BLaER1 treated with 17β-estradiol and CSF1 and Interleukin-3, amounts not matched to agents 10 nM and 100 nM (cell line): ENCODE data around the gene RASGRP2.

Source experiments
- H3K27ac ChIP-seq, 11 experiments: shearing (Covaris generic); formaldehyde crosslinking; 2 replicates each; pipeline ENCODE4 v1.8.1; 2022
- H3K27me3 ChIP-seq, 11 experiments: shearing (Covaris generic); formaldehyde crosslinking; 2 replicates each; pipeline ENCODE4 v1.8.1; 2022
- H3K36me3 ChIP-seq, 11 experiments: shearing (Covaris generic); formaldehyde crosslinking; 2 replicates each; pipeline ENCODE4 v1.8.1; 2022
- H3K4me1 ChIP-seq, 10 experiments: shearing (Covaris generic); formaldehyde crosslinking; 2 replicates each; pipeline ENCODE4 v1.8.1; 2022
- H3K4me2 ChIP-seq, 11 experiments: shearing (Covaris generic); formaldehyde crosslinking; 2 replicates each; pipeline ENCODE4 v1.8.1; 2022
- H3K4me3 ChIP-seq, 10 experiments: shearing (Covaris generic); formaldehyde crosslinking; 2 replicates each; pipeline ENCODE4 v1.8.1; 2022
- H3K9ac ChIP-seq, 11 experiments: shearing (Covaris generic); formaldehyde crosslinking; 2 replicates each; pipeline ENCODE4 v1.8.1; 2022
- H3K9me3 ChIP-seq, 11 experiments: shearing (Covaris generic); formaldehyde crosslinking; replicated peaks in 1 of 11; 2 replicates each; pipeline ENCODE4 v1.8.1; 2022
- H4K20me1 ChIP-seq, 11 experiments: shearing (Covaris generic); formaldehyde crosslinking; 2 replicates each; pipeline ENCODE4 v1.8.1; 2022
- Cebpa-rat ChIP-seq, 11 experiments: shearing (Covaris generic); IDR thresholded peaks; 2 replicates each; pipeline ENCODE4 v1.8.1; 2022

Gene RASGRP2

GRCh38 chr11:64742889-64743590 is 902 bp downstream of the RASGRP2 start:
- Histone ChIP-seq H3K4me3 (peak overlapping the region; percentile 67 to 91 (median 74)), H3K4me1 (peaks cover 34 to 63% (median 55%) of the 10 kb centered on the region in 10 experiments), H3K9me3 (no peaks in the 10 kb centered on the region), H3K36me3 (peaks cover 3 to 41% (median 32%) of the 10 kb centered on the region in 11 experiments; a peak in 21 of 22 replicates), H3K27ac (peak overlapping the region; percentile 53 to 100 (median 99); a peak in 21 of 22 replicates), H3K9ac (peak overlapping the region; percentile 81 to 97 (median 93)), H3K4me2 (peak overlapping the region; percentile 89 to 100 (median 98)), H3K27me3 (no peaks in the 10 kb centered on the region), H4K20me1 (peaks cover 0 to 44% (median 30%) of the 10 kb centered on the region in 11 experiments; a peak in 16 of 22 replicates)
- peak in 8 of 11 experiments; percentile 35 to 85 (median 76); a peak in 12 of 22 replicates for TF ChIP-seq Cebpa-rat (IDR thresholded peaks at IDR 0.05)

GRCh38 chr11:64742087-64742888 is 1.7 kb downstream of the RASGRP2 start:
- peak overlapping the region; percentile 89 to 100 (median 98) for H3K4me2 ChIP-seq
- peaks cover 0 to 51% (median 30%) of the 10 kb centered on the region in 11 experiments; a peak in 16 of 22 replicates for H4K20me1 ChIP-seq
- H3K9me3 ChIP-seq = no peaks in the 10 kb centered on the region
- H3K27ac ChIP-seq = peak overlapping the region in 10 of 11 experiments; percentile 47 to 100 (median 99); a peak in 19 of 22 replicates
- no peaks in the 10 kb centered on the region for H3K27me3 ChIP-seq
- peak overlapping the region; percentile 81 to 97 (median 93) for H3K9ac ChIP-seq
- no peak for TF ChIP-seq Cebpa-rat (IDR thresholded peaks at IDR 0.05)
- H3K36me3 ChIP-seq = peaks cover 3 to 49% (median 40%) of the 10 kb centered on the region in 11 experiments; a peak in 21 of 22 replicates
- H3K4me3 ChIP-seq = peak overlapping the region; percentile 67 to 91 (median 74)
- peaks cover 34 to 56% (median 49%) of the 10 kb centered on the region in 10 experiments for H3K4me1 ChIP-seq

GRCh38 chr11:64741375-64742086 is 2.4 kb downstream of the RASGRP2 start:
- no peak for TF ChIP-seq Cebpa-rat (IDR thresholded peaks at IDR 0.05)
- peak overlapping the region; percentile 81 to 97 (median 93) for H3K9ac ChIP-seq
- peaks cover 9 to 56% (median 48%) of the 10 kb centered on the region in 11 experiments for H3K36me3 ChIP-seq
- peak overlapping the region; percentile 67 to 91 (median 74) for H3K4me3 ChIP-seq
- peak overlapping the region; percentile 89 to 100 (median 98) for H3K4me2 ChIP-seq
- no peaks in the 10 kb centered on the region for H3K9me3 ChIP-seq
- no peaks in the 10 kb centered on the region for H3K27me3 ChIP-seq
- peaks cover 0 to 59% (median 37%) of the 10 kb centered on the region in 11 experiments; a peak in 16 of 22 replicates for H4K20me1 ChIP-seq
- H3K4me1 ChIP-seq = peaks cover 27 to 56% (median 43%) of the 10 kb centered on the region in 10 experiments
- H3K27ac ChIP-seq = peak overlapping the region in 8 of 11 experiments; percentile 97 to 100 (median 99); a peak in 14 of 22 replicates

GRCh38 chr11:64739871-64740270 is 4.1 kb downstream of the RASGRP2 start:
- H3K36me3 ChIP-seq = peaks cover 25 to 73% (median 64%) of the 10 kb centered on the region in 11 experiments
- TF ChIP-seq Cebpa-rat (IDR thresholded peaks at IDR 0.05) = no peak
- no peak overlapping the region; a peak in 1 of 22 replicates for H3K4me2 ChIP-seq
- no peaks in the 10 kb centered on the region for H3K27me3 ChIP-seq
- H3K9ac ChIP-seq = 0 out of 22 replicates have a peak overlapping the region, but pooled peaks of 1 of the 11 experiments have one; percentile 96
- H3K9me3 ChIP-seq = no peaks in the 10 kb centered on the region
- H4K20me1 ChIP-seq = peaks cover 0 to 76% (median 53%) of the 10 kb centered on the region in 11 experiments; a peak in 16 of 22 replicates
- H3K27ac ChIP-seq = no peak overlapping the region
- no peak overlapping the region for H3K4me3 ChIP-seq
- H3K4me1 ChIP-seq = peaks cover 26 to 58% (median 41%) of the 10 kb centered on the region in 10 experiments

- Histone ChIP-seq H4K20me1 (peaks cover 0 to 94% (median 48%) of the 10 kb centered on the region in 11 experiments; a peak in 16 of 22 replicates), H3K27me3 (no peaks in the 10 kb centered on the region), H3K27ac (no peak overlapping the region), H3K4me1 (peaks cover 17 to 51% (median 34%) of the 10 kb centered on the region in 10 experiments), H3K9ac (peak overlapping the region in 3 of 11 experiments; percentile 19 to 46 (median 44); a peak in 1 of 22 replicates), H3K4me3 (no peak overlapping the region), H3K36me3 (peaks cover 35 to 100% (median 94%) of the 10 kb centered on the region in 11 experiments), H3K9me3 (no peaks in the 10 kb centered on the region), H3K4me2 (no peak overlapping the region)
- TF ChIP-seq Cebpa-rat (IDR thresholded peaks at IDR 0.05) = no peak
These were observed 7.3 kb downstream of the RASGRP2 start for GRCh38 chr11:64736654-64737053.

- no peak overlapping the region for H3K4me2 ChIP-seq
- H3K9me3 ChIP-seq = no peaks in the 10 kb centered on the region
- H3K27ac ChIP-seq = peak overlapping the region in 1 of 11 experiments; percentile 20; a peak in 1 of 22 replicates
- H3K4me3 ChIP-seq = no peak overlapping the region
- peaks cover 40 to 100% (median 97%) of the 10 kb centered on the region in 11 experiments for H3K36me3 ChIP-seq
- TF ChIP-seq Cebpa-rat (IDR thresholded peaks at IDR 0.05) = no peak
- no peaks in the 10 kb centered on the region for H3K27me3 ChIP-seq
- H3K4me1 ChIP-seq = peaks cover 10 to 42% (median 26%) of the 10 kb centered on the region in 10 experiments; a peak in 17 of 20 replicates
- peak overlapping the region in 6 of 11 experiments; percentile 13 to 44 (median 25); a peak in 4 of 22 replicates for H3K9ac ChIP-seq
- H4K20me1 ChIP-seq = peaks cover 0 to 94% (median 39%) of the 10 kb centered on the region in 11 experiments; a peak in 16 of 22 replicates
These were observed 8.2 kb downstream of the RASGRP2 start for GRCh38 chr11:64735725-64736259.

GRCh38 chr11:64734811-64735724 is 8.9 kb downstream of the RASGRP2 start:
- Histone ChIP-seq H3K9ac (peak overlapping the region in 5 of 11 experiments; percentile 13 to 51 (median 33); a peak in 4 of 22 replicates), H3K36me3 (peaks cover 47 to 100% (median 97%) of the 10 kb centered on the region in 11 experiments)

More at GRCh38 chr11:64734811-64735724, 8.9 kb downstream of the RASGRP2 start:
- Histone ChIP-seq H3K4me3 (no peak overlapping the region), H4K20me1 (peaks cover 0 to 94% (median 32%) of the 10 kb centered on the region in 11 experiments; a peak in 15 of 22 replicates), H3K9me3 (no peaks in the 10 kb centered on the region), H3K4me2 (peak overlapping the region in 1 of 11 experiments; percentile 22; a peak in 1 of 22 replicates), H3K27ac (no peak overlapping the region), H3K27me3 (no peaks in the 10 kb centered on the region), H3K4me1 (peaks cover 10 to 42% (median 29%) of the 10 kb centered on the region in 10 experiments; a peak in 18 of 20 replicates)
- TF ChIP-seq Cebpa-rat (IDR thresholded peaks at IDR 0.05) = no peak
